HL-60 (cell line): ENCODE data around the gene USP36.
A peak's percentile ranks its signal among the peaks of the same experiment; 100 is the strongest.
"Not testable (repeated sequence)": the region's sequence is repeated elsewhere in the genome, so short reads cannot be mapped to it uniquely, and the experiment has no call there.

ENCODE experiments used
- DNase-seq, 2 experiments: peaks; one replicate each; pipeline ENCODE4 v3.0.0-alpha.2; 2010 to 2020; ENCODE audit warnings: low read depth in 1 of 2, low spot score in 1 of 2
- H3K27ac ChIP-seq: fragments of 250-450 bp; sonication (Bioruptor Pico); replicated peaks from 2 replicates; pipeline ENCODE4 v1.5.1; 2020; ENCODE audit warnings: mild to moderate bottlenecking, moderate library complexity
- H3K27me3 ChIP-seq: fragments of 250-450 bp; sonication (Bioruptor Pico); 2 replicates; pipeline ENCODE4 v1.5.1; 2021; ENCODE audit warnings: mild to moderate bottlenecking, moderate library complexity; ENCODE audit not compliant: insufficient read depth, poor library complexity, severe bottlenecking
- H3K4me3 ChIP-seq: replicated peaks from 2 replicates; pipeline ENCODE4 v1.5.1; 2011; ENCODE audit warnings: mild to moderate bottlenecking, control low read depth, low read length; ENCODE audit not compliant: insufficient read depth
- GABPA ChIP-seq: IDR thresholded peaks from 2 replicates; pipeline ENCODE4 v1.6.1; 2012; ENCODE audit warnings: low read depth
- POLR2AphosphoS5 ChIP-seq: IDR thresholded peaks from 2 replicates; pipeline ENCODE4 v1.6.1; 2012; ENCODE audit warnings: low read depth
- SPI1 ChIP-seq: IDR thresholded peaks from 2 replicates; pipeline ENCODE4 v1.6.1; 2012; ENCODE audit warnings: low read depth, mild to moderate bottlenecking, borderline replicate concordance
- TF ChIP-seq, protein P1 (sequence below): IDR thresholded peaks from one replicate; pipeline ENCODE4 v1.5.1; 2011; ENCODE audit warnings: low read length, control low read depth, inconsistent platforms; ENCODE audit not compliant: insufficient read depth
- TF ChIP-seq, protein P2 (sequence below): IDR thresholded peaks from 2 replicates; pipeline ENCODE4 v1.6.1; 2012; ENCODE audit warnings: low read depth; ENCODE audit not compliant: insufficient replicate concordance

USP36 gene

DNA sequence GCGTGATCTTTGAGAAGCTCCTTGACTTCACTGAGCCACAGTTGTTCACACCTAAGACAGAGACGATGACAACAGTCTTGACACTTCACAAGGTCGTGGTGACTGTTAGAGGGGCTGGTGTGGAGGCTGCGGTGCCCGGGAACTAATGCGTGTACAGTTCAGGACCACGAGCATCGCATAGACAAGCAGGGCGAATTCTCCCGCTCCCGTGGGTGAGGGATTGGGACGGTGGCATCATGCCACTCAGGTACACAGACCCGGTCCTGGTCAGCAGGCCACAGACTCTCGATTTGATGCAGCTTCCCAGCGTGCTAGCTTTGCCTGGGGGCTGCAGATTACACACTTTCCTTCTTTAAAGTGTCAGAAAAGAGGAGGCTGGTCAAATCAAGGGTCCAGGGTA is 37.6 kb upstream of the USP36 start:
- DNase-seq: no peak
- H3K27me3 ChIP-seq: no peaks in the 10 kb centered on the region
- TF ChIP-seq, protein P1, sequence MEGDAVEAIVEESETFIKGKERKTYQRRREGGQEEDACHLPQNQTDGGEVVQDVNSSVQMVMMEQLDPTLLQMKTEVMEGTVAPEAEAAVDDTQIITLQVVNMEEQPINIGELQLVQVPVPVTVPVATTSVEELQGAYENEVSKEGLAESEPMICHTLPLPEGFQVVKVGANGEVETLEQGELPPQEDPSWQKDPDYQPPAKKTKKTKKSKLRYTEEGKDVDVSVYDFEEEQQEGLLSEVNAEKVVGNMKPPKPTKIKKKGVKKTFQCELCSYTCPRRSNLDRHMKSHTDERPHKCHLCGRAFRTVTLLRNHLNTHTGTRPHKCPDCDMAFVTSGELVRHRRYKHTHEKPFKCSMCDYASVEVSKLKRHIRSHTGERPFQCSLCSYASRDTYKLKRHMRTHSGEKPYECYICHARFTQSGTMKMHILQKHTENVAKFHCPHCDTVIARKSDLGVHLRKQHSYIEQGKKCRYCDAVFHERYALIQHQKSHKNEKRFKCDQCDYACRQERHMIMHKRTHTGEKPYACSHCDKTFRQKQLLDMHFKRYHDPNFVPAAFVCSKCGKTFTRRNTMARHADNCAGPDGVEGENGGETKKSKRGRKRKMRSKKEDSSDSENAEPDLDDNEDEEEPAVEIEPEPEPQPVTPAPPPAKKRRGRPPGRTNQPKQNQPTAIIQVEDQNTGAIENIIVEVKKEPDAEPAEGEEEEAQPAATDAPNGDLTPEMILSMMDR: no peak
- TF ChIP-seq, protein P2, sequence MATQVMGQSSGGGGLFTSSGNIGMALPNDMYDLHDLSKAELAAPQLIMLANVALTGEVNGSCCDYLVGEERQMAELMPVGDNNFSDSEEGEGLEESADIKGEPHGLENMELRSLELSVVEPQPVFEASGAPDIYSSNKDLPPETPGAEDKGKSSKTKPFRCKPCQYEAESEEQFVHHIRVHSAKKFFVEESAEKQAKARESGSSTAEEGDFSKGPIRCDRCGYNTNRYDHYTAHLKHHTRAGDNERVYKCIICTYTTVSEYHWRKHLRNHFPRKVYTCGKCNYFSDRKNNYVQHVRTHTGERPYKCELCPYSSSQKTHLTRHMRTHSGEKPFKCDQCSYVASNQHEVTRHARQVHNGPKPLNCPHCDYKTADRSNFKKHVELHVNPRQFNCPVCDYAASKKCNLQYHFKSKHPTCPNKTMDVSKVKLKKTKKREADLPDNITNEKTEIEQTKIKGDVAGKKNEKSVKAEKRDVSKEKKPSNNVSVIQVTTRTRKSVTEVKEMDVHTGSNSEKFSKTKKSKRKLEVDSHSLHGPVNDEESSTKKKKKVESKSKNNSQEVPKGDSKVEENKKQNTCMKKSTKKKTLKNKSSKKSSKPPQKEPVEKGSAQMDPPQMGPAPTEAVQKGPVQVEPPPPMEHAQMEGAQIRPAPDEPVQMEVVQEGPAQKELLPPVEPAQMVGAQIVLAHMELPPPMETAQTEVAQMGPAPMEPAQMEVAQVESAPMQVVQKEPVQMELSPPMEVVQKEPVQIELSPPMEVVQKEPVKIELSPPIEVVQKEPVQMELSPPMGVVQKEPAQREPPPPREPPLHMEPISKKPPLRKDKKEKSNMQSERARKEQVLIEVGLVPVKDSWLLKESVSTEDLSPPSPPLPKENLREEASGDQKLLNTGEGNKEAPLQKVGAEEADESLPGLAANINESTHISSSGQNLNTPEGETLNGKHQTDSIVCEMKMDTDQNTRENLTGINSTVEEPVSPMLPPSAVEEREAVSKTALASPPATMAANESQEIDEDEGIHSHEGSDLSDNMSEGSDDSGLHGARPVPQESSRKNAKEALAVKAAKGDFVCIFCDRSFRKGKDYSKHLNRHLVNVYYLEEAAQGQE: no peak
- TF ChIP-seq GABPA: no peak
- TF ChIP-seq POLR2AphosphoS5: no peak
- no peak for TF ChIP-seq SPI1
- H3K27ac ChIP-seq: no peak overlapping the region
- no peak overlapping the region for H3K4me3 ChIP-seq

DNA sequence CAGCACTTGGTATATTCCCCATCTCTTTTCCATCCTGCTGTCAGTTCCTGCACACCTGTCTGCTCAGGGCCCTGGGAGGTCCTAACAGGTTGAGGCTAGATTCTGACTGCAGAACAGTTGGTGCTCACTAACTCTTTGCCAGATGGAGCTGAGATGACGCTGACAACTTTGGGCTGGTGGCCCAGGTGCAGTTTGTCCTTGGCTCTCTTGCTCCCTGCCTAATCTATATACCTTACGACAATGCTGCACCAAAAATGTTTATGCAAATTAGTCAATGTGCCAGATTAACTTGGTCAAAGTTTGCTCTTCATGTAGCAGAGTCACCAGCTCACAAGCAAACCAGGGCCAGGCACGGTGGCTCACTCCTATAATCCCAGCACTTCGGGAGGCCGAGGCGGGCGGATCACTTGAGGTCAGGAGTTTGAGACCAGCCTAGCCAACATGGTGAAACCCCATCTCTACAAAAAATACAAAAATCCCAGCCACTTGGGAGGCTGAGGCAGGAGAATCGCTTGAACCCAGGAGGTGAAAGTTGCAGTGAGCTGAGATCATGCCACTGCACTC is 36.4 kb upstream of the USP36 start:
- DNase-seq, H3K27me3 ChIP-seq, H3K4me3 ChIP-seq: not testable (repeated sequence)
- H3K27ac ChIP-seq: peak overlapping the region; percentile 3; the same call in 1 of the 2 replicates

DNA sequence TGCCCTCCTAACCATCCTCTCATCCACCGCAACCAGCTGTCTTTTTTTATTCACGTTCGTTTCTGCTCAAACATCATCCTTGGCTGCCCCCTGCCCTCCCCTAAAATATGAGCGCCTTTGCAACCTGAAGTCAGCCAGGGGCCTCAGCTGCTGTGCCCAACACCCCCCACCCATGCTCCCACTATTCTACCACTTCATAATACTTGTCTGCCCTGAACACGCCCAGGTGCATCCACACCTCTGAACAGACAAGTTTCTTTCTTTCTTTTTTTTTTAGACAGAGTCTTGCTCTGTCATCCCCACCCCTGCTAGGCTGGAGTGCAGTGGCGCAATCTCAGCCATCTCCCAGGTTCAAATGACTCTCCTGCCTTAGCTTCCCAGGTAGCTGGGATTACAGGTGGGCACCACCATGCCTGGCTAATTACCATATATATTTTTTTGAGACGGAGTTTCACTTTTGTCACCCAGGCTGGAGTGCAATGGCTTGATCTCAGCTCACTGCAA is 35.5 kb upstream of the USP36 start:
- Histone ChIP-seq H3K4me3 (no peak overlapping the region), H3K27me3 (no peaks in the 10 kb centered on the region), H3K27ac (peak overlapping the region; percentile 52)
- DNase-seq: no peak
- TF ChIP-seq SPI1 (no peak), GABPA (no peak), POLR2AphosphoS5 (no peak)
- TF ChIP-seq, protein P1: no peak
- TF ChIP-seq, protein P2: no peak

DNA sequence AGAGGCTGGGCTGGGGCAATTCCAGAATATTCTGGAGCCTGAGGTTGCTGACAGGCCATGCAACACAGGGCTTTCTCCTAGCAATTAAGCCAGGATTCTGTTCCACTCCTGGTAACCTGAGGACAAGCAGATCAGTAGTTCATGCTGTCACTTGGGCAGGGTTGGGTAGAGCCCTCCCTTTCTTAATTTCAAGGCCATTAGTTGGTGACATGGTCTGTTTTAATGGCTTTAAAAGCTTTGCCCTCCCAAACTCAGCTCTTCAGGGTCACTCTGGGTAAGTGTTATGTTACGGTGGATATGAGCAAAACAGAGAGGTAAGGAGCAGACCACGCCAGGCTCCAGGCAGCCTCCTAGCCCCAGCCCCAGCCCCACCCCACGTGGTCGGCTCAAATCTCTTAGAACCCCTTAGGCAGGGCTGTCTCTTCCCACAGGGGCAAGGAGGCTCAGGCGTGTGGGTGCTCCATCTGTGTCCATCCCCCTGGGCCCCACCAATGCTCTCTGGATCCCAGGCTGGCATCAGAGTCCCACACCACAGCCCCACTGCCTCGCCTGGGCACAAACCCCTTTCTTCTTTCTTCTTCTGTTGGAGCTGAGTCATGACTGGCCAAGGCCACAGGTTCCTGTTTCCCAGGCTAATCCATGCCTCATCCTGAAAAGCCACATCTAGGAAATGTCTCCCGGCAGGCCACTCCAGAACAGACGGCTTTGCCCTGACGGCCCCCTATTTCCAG is 34.9 kb upstream of the USP36 start:
- TF ChIP-seq, protein P2: no peak
- peak; percentile 7; the same call in 1 of the 2 replicates for TF ChIP-seq SPI1
- Histone ChIP-seq H3K27me3 (no peaks in the 10 kb centered on the region), H3K27ac (peak overlapping the region; percentile 52), H3K4me3 (no peak overlapping the region)
- DNase-seq: peak in 1 of 2 experiments; percentile 53
